ENCODE data around the gene CCAR1.
"Not testable (repeated sequence)": the region's sequence is repeated elsewhere in the genome, so short reads cannot be mapped to it uniquely, and the experiment has no call there.

The CCAR1 gene

GRCh38 chr10:68837626-68838322, 116.7 kb downstream of the CCAR1 start:
- Histone ChIP-seq H3K4me3 (ENCODE audit: low read length) (no peak overlapping the region), H3K27me3 (ENCODE audit: control insufficient read depth, insufficient read depth, low read length) (no peaks in the 10 kb centered on the region), H3K9ac (ENCODE audit: low read length) (no peak overlapping the region), H3K27ac (ENCODE audit: low read depth, low read length) (no peak overlapping the region), H3K36me3 (ENCODE audit: control insufficient read depth, insufficient read depth, low read length) (no peaks in the 10 kb centered on the region), H3K4me1 (ENCODE audit: control insufficient read depth, insufficient read depth, low read length) (no peaks in the 10 kb centered on the region)

GRCh38 chr10:68840650-68841049, 119.6 kb downstream of the CCAR1 start:
- not testable (repeated sequence) for H3K36me3 ChIP-seq (ENCODE audit: control insufficient read depth, insufficient read depth, low read length); H3K4me3 ChIP-seq (ENCODE audit: low read length); H3K27me3 ChIP-seq (ENCODE audit: control insufficient read depth, insufficient read depth, low read length); H3K27ac ChIP-seq (ENCODE audit: low read depth, low read length); H3K4me1 ChIP-seq (ENCODE audit: control insufficient read depth, insufficient read depth, low read length); H3K9ac ChIP-seq (ENCODE audit: low read length)
